Measurements from ENCODE around the gene SPACA1.

Gene SPACA1

GRCh38 chr6:88013554-88013953 is 34.1 kb upstream of the SPACA1 start:
- H3K23ac ChIP-seq (ENCODE audit: low read depth, low read length, poor library complexity), result no peak overlapping the region
- H3K9me3 ChIP-seq (replicated peaks in 1 of 2; ENCODE audit: control insufficient read depth in 2 of 2, insufficient read depth in 1 of 2, low read depth in 1 of 2, low read length in 2 of 2), result no peaks in the 10 kb centered on the region
- H2BK120ac ChIP-seq (ENCODE audit: low read depth, low read length), result no peak overlapping the region

GRCh38 chr6:88020439-88020838 is 27.2 kb upstream of the SPACA1 start:
- no peak overlapping the region for H3K18ac ChIP-seq (ENCODE audit: low read length)
- no peak overlapping the region for H3K9ac ChIP-seq (ENCODE audit: low read depth, low read length, poor library complexity)
- H2BK12ac ChIP-seq (ENCODE audit: low read length), result no peak overlapping the region
- no peaks in the 10 kb centered on the region for H3K9me3 ChIP-seq (replicated peaks in 1 of 2; ENCODE audit: control insufficient read depth in 2 of 2, insufficient read depth in 1 of 2, low read depth in 1 of 2, low read length in 2 of 2)
- H3K27me3 ChIP-seq (ENCODE audit: control insufficient read depth in 3 of 3, insufficient read depth in 3 of 3, low read depth in 1 of 3, low read length in 3 of 3), result no peaks in the 10 kb centered on the region
- no peaks in the 10 kb centered on the region for H3K4me1 ChIP-seq (ENCODE audit: control insufficient read depth in 2 of 2, insufficient read depth in 1 of 2, low read depth in 1 of 2, low read length in 2 of 2)
- no peak overlapping the region for H3K4me3 ChIP-seq (ENCODE audit: low read length in 2 of 2)
- H2AK5ac ChIP-seq (ENCODE audit: low read depth, low read length), result no peak overlapping the region
- H2BK120ac ChIP-seq (ENCODE audit: low read depth, low read length), result no peak overlapping the region
- no peak overlapping the region for H2AFZ ChIP-seq (ENCODE audit: low read length)
- H3K79me1 ChIP-seq (ENCODE audit: low read depth, low read length), result no peaks in the 10 kb centered on the region
- H3K4me2 ChIP-seq (ENCODE audit: insufficient read depth, low read length, poor library complexity, severe bottlenecking), result no peak overlapping the region
- no peak overlapping the region for H4K91ac ChIP-seq (ENCODE audit: low read depth, low read length, poor library complexity)
- no CpG with 5 or more reads among the region's 6 CpGs for WGBS, 2 donors (ENCODE audit: extremely low coverage in 2 of 2, insufficient read length in 2 of 2, insufficient replicate concordance in 1 of 2)
- H3K23ac ChIP-seq (ENCODE audit: low read depth, low read length, poor library complexity), result no peak overlapping the region
- DNase-seq (ENCODE audit: low spot score), result no peak
- H2BK5ac ChIP-seq (ENCODE audit: low read length), result no peak overlapping the region
- no peak overlapping the region for H3K4ac ChIP-seq (ENCODE audit: low read length)
- H2BK15ac ChIP-seq (ENCODE audit: low read length), result no peak overlapping the region
- peaks cover 0 to 1% of the 10 kb centered on the region in 2 donors for H3K36me3 ChIP-seq (replicated peaks in 1 of 2; ENCODE audit: control insufficient read depth in 2 of 2, insufficient read depth in 2 of 2, low read length in 2 of 2)
- H3K14ac ChIP-seq (ENCODE audit: low read length), result no peak overlapping the region
- H3K27ac ChIP-seq (replicated peaks; ENCODE audit: low read length), result no peak overlapping the region
- no peak overlapping the region for H4K8ac ChIP-seq (ENCODE audit: low read depth, low read length)

More at GRCh38 chr6:88013554-88013953, 34.1 kb upstream of the SPACA1 start:
- no peak overlapping the region for H3K18ac ChIP-seq (ENCODE audit: low read length)
- H2AK5ac ChIP-seq (ENCODE audit: low read depth, low read length), result no peak overlapping the region
- no peak overlapping the region for H3K4me3 ChIP-seq (ENCODE audit: low read length in 2 of 2)
- no peak overlapping the region for H3K27ac ChIP-seq (replicated peaks; ENCODE audit: low read length)
- H3K79me1 ChIP-seq (ENCODE audit: low read depth, low read length), result no peaks in the 10 kb centered on the region
- no peak for DNase-seq (ENCODE audit: low spot score)
- H3K36me3 ChIP-seq (replicated peaks in 1 of 2; ENCODE audit: control insufficient read depth in 2 of 2, insufficient read depth in 2 of 2, low read length in 2 of 2), result no peaks in the 10 kb centered on the region
- no peak overlapping the region for H2BK15ac ChIP-seq (ENCODE audit: low read length)
- H3K4ac ChIP-seq (ENCODE audit: low read length), result no peak overlapping the region
- H3K4me2 ChIP-seq (ENCODE audit: insufficient read depth, low read length, poor library complexity, severe bottlenecking), result no peak overlapping the region
- H3K14ac ChIP-seq (ENCODE audit: low read length), result no peak overlapping the region
- no peaks in the 10 kb centered on the region for H3K27me3 ChIP-seq (ENCODE audit: control insufficient read depth in 3 of 3, insufficient read depth in 3 of 3, low read depth in 1 of 3, low read length in 3 of 3)
- H2BK12ac ChIP-seq (ENCODE audit: low read length), result no peak overlapping the region
- no CpG with 5 or more reads among the region's 2 CpGs for WGBS, 2 donors (ENCODE audit: extremely low coverage in 2 of 2, insufficient read length in 2 of 2, insufficient replicate concordance in 1 of 2)
- H4K8ac ChIP-seq (ENCODE audit: low read depth, low read length), result no peak overlapping the region
- H3K4me1 ChIP-seq (ENCODE audit: control insufficient read depth in 2 of 2, insufficient read depth in 1 of 2, low read depth in 1 of 2, low read length in 2 of 2), result no peaks in the 10 kb centered on the region
- H2BK5ac ChIP-seq (ENCODE audit: low read length), result no peak overlapping the region
- H3K9ac ChIP-seq (ENCODE audit: low read depth, low read length, poor library complexity), result no peak overlapping the region
- no peak overlapping the region for H4K91ac ChIP-seq (ENCODE audit: low read depth, low read length, poor library complexity)
- no peak overlapping the region for H2AFZ ChIP-seq (ENCODE audit: low read length)

DNA sequence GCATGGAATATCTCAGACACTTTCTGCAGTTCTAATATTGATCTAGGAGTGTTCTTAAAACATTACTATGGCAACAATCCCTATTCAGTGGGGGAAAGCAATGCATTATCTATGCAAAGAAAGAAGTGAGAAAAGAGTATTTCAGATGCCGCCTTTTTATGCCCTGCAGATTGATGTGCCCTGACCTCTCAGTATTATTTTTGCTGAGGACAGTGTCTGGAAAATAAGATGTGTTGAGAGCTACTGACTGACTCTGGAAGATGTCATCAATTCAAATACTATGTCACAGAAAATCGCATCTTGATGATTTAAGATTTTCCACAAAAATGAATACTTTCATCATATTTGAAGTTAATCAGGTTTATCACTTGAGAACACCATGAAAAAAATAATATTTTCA is 22.9 kb upstream of the SPACA1 start:
- no peak overlapping the region for H4K8ac ChIP-seq (ENCODE audit: low read depth, low read length)
- no CpG with 5 or more reads among the region's 2 CpGs for WGBS, 2 donors (ENCODE audit: extremely low coverage in 2 of 2, insufficient read length in 2 of 2, insufficient replicate concordance in 1 of 2)

DNA sequence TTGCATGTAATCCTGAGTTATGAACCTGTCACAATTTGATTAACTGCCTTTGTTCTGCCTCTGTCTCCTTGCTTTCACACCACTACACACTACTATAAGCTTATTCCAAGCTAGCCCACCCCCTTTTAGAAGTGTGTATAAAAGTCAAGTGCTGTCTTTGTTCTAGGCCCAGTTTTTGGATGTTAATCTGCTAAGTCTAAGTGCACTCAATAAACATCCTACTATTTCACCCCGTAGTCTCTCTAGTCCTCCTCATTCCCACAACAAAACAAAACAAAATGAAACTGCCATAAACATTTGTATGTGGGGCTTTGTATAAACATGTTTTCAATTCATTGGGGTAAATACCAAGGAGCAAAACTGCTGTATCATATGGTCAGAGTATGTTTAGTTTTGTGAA is 16.1 kb upstream of the SPACA1 start:
- Histone ChIP-seq H3K9me3 (replicated peaks in 1 of 2; ENCODE audit: control insufficient read depth in 2 of 2, insufficient read depth in 1 of 2, low read depth in 1 of 2, low read length in 2 of 2) (no peaks in the 10 kb centered on the region), H2AK5ac (ENCODE audit: low read depth, low read length) (no peak overlapping the region), H3K79me1 (ENCODE audit: low read depth, low read length) (no peaks in the 10 kb centered on the region), H2BK15ac (ENCODE audit: low read length) (no peak overlapping the region), H3K4me3 (ENCODE audit: low read length in 2 of 2) (no peak overlapping the region), H2BK12ac (ENCODE audit: low read length) (no peak overlapping the region), H3K18ac (ENCODE audit: low read length) (no peak overlapping the region), H3K4me1 (ENCODE audit: control insufficient read depth in 2 of 2, insufficient read depth in 1 of 2, low read depth in 1 of 2, low read length in 2 of 2) (no peaks in the 10 kb centered on the region), H4K8ac (ENCODE audit: low read depth, low read length) (no peak overlapping the region), H3K4ac (ENCODE audit: low read length) (no peak overlapping the region), H3K23ac (ENCODE audit: low read depth, low read length, poor library complexity) (no peak overlapping the region), H3K36me3 (replicated peaks in 1 of 2; ENCODE audit: control insufficient read depth in 2 of 2, insufficient read depth in 2 of 2, low read length in 2 of 2) (no peaks in the 10 kb centered on the region), H4K91ac (ENCODE audit: low read depth, low read length, poor library complexity) (no peak overlapping the region), H3K27ac (replicated peaks; ENCODE audit: low read length) (no peak overlapping the region), H2BK120ac (ENCODE audit: low read depth, low read length) (no peak overlapping the region), H3K27me3 (ENCODE audit: control insufficient read depth in 3 of 3, insufficient read depth in 3 of 3, low read depth in 1 of 3, low read length in 3 of 3) (no peaks in the 10 kb centered on the region), H2AFZ (ENCODE audit: low read length) (no peak overlapping the region), H3K9ac (ENCODE audit: low read depth, low read length, poor library complexity) (no peak overlapping the region), H3K4me2 (ENCODE audit: insufficient read depth, low read length, poor library complexity, severe bottlenecking) (no peak overlapping the region), H2BK5ac (ENCODE audit: low read length) (no peak overlapping the region), H3K14ac (ENCODE audit: low read length) (no peak overlapping the region)
- no CpG with 5 or more reads among the region's 1 CpG for WGBS, 2 donors (ENCODE audit: extremely low coverage in 2 of 2, insufficient read length in 2 of 2, insufficient replicate concordance in 1 of 2)
- DNase-seq (ENCODE audit: low spot score), result no peak

More for the DNA sequence above, 22.9 kb upstream of the SPACA1 start:
- H2AK5ac ChIP-seq (ENCODE audit: low read depth, low read length), result no peak overlapping the region
- H2AFZ ChIP-seq (ENCODE audit: low read length), result no peak overlapping the region
- H2BK15ac ChIP-seq (ENCODE audit: low read length), result no peak overlapping the region
- no peak overlapping the region for H3K4ac ChIP-seq (ENCODE audit: low read length)
- H3K27ac ChIP-seq (replicated peaks; ENCODE audit: low read length), result no peak overlapping the region
- no peak overlapping the region for H3K4me3 ChIP-seq (ENCODE audit: low read length in 2 of 2)
- no peak overlapping the region for H3K18ac ChIP-seq (ENCODE audit: low read length)
- no peak for DNase-seq (ENCODE audit: low spot score)
- no peak overlapping the region for H4K91ac ChIP-seq (ENCODE audit: low read depth, low read length, poor library complexity)
- H3K4me1 ChIP-seq (ENCODE audit: control insufficient read depth in 2 of 2, insufficient read depth in 1 of 2, low read depth in 1 of 2, low read length in 2 of 2), result no peaks in the 10 kb centered on the region
- H3K79me1 ChIP-seq (ENCODE audit: low read depth, low read length), result no peaks in the 10 kb centered on the region
- no peak overlapping the region for H3K9ac ChIP-seq (ENCODE audit: low read depth, low read length, poor library complexity)
- no peaks in the 10 kb centered on the region for H3K27me3 ChIP-seq (ENCODE audit: control insufficient read depth in 3 of 3, insufficient read depth in 3 of 3, low read depth in 1 of 3, low read length in 3 of 3)
- H3K4me2 ChIP-seq (ENCODE audit: insufficient read depth, low read length, poor library complexity, severe bottlenecking), result no peak overlapping the region
- no peak overlapping the region for H2BK12ac ChIP-seq (ENCODE audit: low read length)
- peaks cover 0 to 1% of the 10 kb centered on the region in 2 donors for H3K36me3 ChIP-seq (replicated peaks in 1 of 2; ENCODE audit: control insufficient read depth in 2 of 2, insufficient read depth in 2 of 2, low read length in 2 of 2)
- H2BK5ac ChIP-seq (ENCODE audit: low read length), result no peak overlapping the region
- no peak overlapping the region for H3K14ac ChIP-seq (ENCODE audit: low read length)
- H3K23ac ChIP-seq (ENCODE audit: low read depth, low read length, poor library complexity), result no peak overlapping the region
- H3K9me3 ChIP-seq (replicated peaks in 1 of 2; ENCODE audit: control insufficient read depth in 2 of 2, insufficient read depth in 1 of 2, low read depth in 1 of 2, low read length in 2 of 2), result no peaks in the 10 kb centered on the region
- H2BK120ac ChIP-seq (ENCODE audit: low read depth, low read length), result no peak overlapping the region
